ENCODE results near the gene PLEK. TPM values are rescaled to one million over a fixed set of nuclear protein-coding genes. Genes with fewer than 3 reads are reported as not detected.

PLEK gene
- total and polyA plus RNA-seq, 7 donors: 5.8 to 16.8 (median 12.6) TPM

DNA sequence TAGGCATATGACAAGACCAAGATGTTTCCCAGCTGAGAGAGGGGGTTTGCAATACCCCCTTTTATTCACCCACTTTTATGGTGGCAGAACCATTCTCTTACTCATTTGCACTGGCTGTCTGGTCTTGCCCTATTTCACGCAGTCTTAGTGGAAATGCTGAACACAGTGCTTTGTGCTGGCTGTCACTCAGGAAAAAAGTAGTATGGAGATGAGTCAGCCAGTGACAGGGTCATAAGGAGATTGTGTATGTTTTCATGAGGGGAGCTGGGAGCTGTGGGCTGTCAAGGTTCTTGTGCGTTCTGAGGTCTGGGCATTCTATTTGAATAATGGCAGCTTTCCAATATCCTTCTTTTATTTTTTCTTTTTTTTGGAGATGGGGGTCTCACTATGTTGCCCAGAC, 34.4 kb upstream of the PLEK start:
- Histone ChIP-seq H3K4me3 (no peak overlapping the region), H3K27ac (no peak overlapping the region), H3K27me3 (peaks cover 0 to 7% (median 4%) of the 10 kb centered on the region in 3 donors), H3K36me3 (no peaks in the 10 kb centered on the region), H3K9me3 (no peaks in the 10 kb centered on the region), H3K4me1 (no peaks in the 10 kb centered on the region)
- TF ChIP-seq EP300 (IDR thresholded peaks at IDR 0.05): no peak
- TF ChIP-seq CTCF (IDR thresholded peaks at IDR 0.05): no peak
- TF ChIP-seq POLR2A (IDR thresholded peaks at IDR 0.05): no peak
- TF ChIP-seq POLR2AphosphoS5 (IDR thresholded peaks at IDR 0.05): no peak
- intact Hi-C loops (cut with DNase I): no loop called here
- 79 to 80% methylated on average over 2 of the region's 2 CpGs for WGBS, 2 donors
- no peak for DNase-seq

DNA sequence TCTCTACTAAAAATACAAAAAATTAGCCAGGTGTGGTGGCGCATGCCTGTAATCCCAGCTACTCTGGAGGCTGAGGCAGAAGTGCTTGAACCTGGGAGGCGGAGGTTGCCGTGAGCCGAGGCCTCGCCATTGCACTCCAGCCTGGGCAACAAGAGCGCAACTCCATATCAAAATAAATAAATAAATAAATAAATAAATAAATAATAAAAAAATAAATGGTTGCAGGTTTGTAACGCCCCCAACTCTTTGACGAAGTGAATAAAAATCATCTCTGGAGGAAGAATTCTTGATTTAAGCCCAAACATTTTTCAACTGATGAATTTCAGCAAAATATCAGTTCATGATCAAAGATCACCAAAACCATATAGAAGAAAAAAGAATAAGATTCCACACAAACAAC, 32.1 kb upstream of the PLEK start:
- WGBS, 2 donors: 90% methylated on average over 8 of the region's 8 CpGs
- Histone ChIP-seq H3K4me3 (no peak overlapping the region), H3K36me3 (no peaks in the 10 kb centered on the region), H3K4me1 (no peaks in the 10 kb centered on the region), H3K27ac (no peak overlapping the region), H3K9me3 (no peaks in the 10 kb centered on the region), H3K27me3 (peaks cover 0 to 7% (median 0%) of the 10 kb centered on the region in 3 donors)
- DNase-seq: no peak
- no peak for TF ChIP-seq EP300 (IDR thresholded peaks at IDR 0.05)
- TF ChIP-seq POLR2A (IDR thresholded peaks at IDR 0.05): no peak
- TF ChIP-seq CTCF (IDR thresholded peaks at IDR 0.05): no peak
- TF ChIP-seq POLR2AphosphoS5 (IDR thresholded peaks at IDR 0.05): no peak
- intact Hi-C loops (cut with DNase I): no loop called here

DNA sequence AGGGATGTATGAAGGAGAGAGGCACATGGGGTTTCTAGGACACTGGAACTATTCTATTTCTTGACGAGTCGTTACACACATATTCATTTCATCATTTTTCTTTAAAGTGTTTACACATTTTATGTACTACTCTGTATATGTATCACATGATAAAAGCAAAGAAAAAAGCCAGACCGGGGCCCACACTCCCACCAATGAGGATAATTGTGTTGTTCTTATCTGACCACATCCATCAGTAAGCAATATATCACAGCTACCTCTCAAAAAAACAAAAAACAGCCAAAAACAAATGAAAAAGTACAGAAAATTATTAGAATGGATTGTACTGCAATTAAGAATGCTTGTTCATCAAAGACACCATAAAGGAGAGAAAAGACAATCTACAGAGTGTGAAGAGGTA, 31.2 kb upstream of the PLEK start:
- TF ChIP-seq CTCF (IDR thresholded peaks at IDR 0.05) (no peak), POLR2A (IDR thresholded peaks at IDR 0.05) (no peak), POLR2AphosphoS5 (IDR thresholded peaks at IDR 0.05) (no peak), EP300 (IDR thresholded peaks at IDR 0.05) (no peak)
- Histone ChIP-seq H3K4me1 (no peaks in the 10 kb centered on the region), H3K36me3 (no peaks in the 10 kb centered on the region), H3K4me3 (no peak overlapping the region), H3K27ac (no peak overlapping the region), H3K27me3 (peaks cover 0 to 7% (median 0%) of the 10 kb centered on the region in 3 donors), H3K9me3 (no peaks in the 10 kb centered on the region)
- intact Hi-C loops (cut with DNase I): no loop called here
- 74 to 76% methylated on average over 3 of the region's 3 CpGs for WGBS, 2 donors
- DNase-seq: no peak

DNA sequence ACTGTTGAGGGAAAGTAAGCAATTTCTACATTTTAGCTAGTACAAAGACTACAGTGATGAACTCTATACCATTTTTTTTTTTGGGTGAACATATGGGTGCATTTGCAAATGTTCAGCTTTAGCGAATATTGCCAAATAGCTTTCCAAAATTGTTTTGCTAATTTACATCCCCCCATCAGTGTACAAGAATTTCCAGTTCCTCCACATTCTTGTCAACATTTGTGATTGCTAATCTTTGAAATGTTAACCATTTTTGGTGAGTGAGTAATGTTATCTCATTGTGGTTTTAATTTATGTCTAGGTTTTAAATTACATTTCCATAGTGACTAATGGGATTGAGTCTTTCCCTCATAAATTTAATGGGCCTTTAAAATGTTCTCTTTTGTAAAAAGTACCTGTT, 28.9 kb upstream of the PLEK start:
- TF ChIP-seq EP300 (IDR thresholded peaks at IDR 0.05): no peak
- no peak for TF ChIP-seq POLR2A (IDR thresholded peaks at IDR 0.05)
- no peak for TF ChIP-seq POLR2AphosphoS5 (IDR thresholded peaks at IDR 0.05)
- no peak for TF ChIP-seq CTCF (IDR thresholded peaks at IDR 0.05)

More for the DNA sequence above, 28.9 kb upstream of the PLEK start:
- intact Hi-C loops (cut with DNase I): no loop called here
- Histone ChIP-seq H3K27me3 (no peaks in the 10 kb centered on the region), H3K36me3 (no peaks in the 10 kb centered on the region), H3K4me1 (no peaks in the 10 kb centered on the region), H3K4me3 (no peak overlapping the region), H3K27ac (no peak overlapping the region), H3K9me3 (no peaks in the 10 kb centered on the region)
- no peak for DNase-seq
- 67 to 94% methylated on average over 1 of the region's 1 CpG for WGBS, 2 donors

All from sigmoid colon (tissue), 7 donors.